ENCODE data around the gene KPNB1.
A peak's percentile ranks its signal among the peaks of the same experiment; 100 is the strongest.

Gene KPNB1

GRCh38 chr17:47638903-47639302 lies 10.8 kb upstream of the KPNB1 start:
- no peak for DNase-seq

DNA sequence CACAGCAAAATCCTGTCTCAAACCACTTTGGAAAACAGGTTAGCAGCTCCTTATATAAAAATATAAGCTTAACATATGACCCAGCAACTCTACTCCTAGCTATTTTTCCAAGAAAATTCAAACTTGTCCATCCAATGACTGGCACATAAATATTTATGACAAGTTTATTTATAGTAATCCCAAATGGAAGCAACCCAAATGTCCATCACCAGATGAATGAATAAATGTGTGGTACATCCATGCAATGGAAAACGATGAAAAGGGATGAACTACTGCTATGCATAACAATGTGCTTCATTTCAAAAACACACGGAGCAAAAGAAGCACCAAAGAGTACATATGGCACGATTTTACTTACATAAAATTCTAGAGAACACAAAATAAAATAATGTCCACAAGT lies 9.6 kb upstream of the KPNB1 start:
- DNase-seq = no peak

GRCh38 chr17:47641202-47641601 lies 8.5 kb upstream of the KPNB1 start:
- DNase-seq = no peak

DNA sequence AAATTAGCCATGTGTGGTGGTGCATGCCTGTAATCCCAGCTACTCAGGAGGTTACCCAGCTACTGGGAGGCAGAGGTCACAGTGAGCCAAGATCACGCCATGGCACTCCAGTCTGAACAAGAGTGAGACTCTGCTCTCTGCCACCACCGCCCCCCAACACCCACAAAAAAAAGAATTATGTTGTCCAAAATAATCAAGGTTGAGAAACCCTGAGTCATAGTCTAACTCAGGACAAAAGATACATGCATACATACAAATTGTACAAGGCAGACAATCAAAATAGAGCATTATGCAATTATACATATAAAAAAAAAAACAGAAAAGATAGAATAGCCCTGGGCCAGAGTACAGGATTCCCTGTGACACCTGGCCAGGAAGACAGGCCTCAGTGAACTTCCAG lies 6.6 kb upstream of the KPNB1 start:
- no peak for DNase-seq

DNA sequence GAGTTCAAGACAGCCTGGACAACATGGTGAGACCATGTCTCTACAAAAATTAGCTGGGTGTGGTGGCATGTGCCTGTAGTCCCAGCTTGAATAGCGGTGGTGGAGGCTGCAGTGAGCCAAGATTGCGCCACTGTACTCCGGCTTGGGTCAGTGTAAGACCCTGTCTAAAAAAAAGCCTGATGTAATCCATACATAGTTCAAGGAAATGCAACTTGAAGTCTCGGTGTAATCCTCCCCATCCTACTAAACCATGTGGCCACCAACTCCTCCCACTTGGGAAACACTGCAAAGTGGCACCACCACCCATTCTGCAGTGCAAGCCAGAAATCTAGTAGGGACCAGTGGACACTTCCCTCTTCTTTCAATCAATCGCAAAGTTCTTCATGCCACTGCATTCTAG lies 5.4 kb upstream of the KPNB1 start:
- no peak for DNase-seq

- no peak for DNase-seq
Measured at GRCh38 chr17:47649972-47650524, 329 bp downstream of the KPNB1 start.

DNA sequence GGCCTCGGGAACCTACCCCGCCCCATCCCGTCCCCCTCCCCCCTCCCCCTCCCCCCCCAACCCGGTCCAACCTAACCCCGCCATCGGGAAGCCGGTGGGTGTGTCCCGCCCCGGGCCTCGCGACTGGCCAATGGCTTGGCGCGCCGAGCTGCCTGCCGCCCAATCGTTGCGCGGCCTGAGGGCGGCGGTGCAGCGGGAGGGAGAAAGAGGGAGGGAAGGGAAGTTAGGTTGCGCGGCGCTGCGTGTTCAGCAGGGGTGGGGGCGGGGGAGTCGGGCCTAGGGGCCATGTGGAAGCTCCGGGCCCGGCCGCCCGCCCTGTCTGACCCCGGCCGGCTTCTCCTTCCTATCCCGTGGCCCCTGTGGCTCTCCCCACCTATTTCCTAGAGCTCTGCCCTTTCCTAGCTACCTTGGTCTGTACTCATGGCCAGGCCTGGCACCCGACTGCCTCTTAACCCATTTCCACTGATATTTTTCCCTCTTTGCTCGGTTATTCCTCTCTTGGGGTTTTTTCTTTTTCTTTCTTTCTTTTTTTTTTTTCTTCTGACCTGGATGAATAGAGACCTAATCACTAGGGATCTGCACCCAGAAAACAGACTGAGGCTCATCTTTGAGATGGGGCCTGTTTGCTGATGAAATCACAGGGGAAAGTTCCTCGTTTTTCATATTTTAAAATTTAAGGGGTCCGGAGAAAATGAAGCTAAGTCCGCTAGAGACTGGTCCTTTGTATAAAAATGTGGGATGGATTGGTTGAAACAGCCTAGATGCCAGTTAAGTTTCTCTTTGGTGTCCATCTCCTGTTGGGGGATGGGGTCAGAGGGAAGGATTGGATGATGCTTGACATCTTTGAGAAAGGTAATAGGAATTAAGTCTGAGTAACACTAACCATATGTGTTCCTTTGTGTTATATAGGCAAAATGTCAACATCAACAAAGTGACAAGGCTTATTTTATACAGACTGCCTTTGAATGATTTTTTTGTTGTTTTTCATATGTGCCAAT lies 1.1 kb downstream of the KPNB1 start:
- peak; percentile 92 for DNase-seq

- no peak for DNase-seq
Measured at GRCh38 chr17:47651704-47652103, 2.0 kb downstream of the KPNB1 start.

DNA sequence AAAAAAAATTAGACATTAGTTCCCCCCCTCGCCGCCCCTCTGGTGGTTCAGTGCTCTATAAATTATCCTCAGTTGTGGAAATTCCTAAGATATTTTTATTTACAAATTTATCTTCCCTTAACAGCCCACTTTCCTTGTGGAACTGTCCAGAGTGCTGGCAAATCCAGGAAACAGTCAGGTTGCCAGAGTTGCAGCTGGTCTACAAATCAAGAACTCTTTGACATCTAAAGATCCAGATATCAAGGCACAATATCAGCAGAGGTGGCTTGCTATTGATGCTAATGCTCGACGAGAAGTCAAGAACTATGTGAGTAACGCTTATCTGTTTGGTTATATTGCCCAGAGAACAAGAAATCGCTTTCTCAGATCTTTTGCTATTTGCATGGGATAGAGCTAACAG lies 2.9 kb downstream of the KPNB1 start:
- no peak for DNase-seq

GRCh38 chr17:47653442-47653841 lies 3.7 kb downstream of the KPNB1 start:
- DNase-seq = no peak

DNA sequence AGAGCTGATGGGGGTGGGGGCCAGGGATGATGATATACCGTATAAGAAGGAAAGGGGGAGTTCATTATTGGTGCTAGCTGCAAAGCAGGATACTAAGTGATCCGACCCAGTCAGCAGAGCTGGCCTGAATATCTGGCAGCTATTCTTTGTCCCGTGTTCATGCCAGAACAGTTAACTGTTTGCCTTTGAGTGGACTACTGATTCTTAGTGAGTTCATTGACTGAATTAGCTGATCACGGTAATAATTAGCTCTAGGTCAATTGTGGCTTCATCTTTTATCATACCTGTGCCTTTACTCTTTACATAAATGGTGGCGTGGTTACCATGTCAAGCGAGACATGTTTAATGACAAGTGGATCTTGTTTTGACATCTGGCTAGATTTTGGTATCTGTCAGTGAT lies 5.3 kb downstream of the KPNB1 start:
- no peak for DNase-seq

GRCh38 chr17:47660064-47660492 lies 10.4 kb downstream of the KPNB1 start:
- DNase-seq = no peak

DNA sequence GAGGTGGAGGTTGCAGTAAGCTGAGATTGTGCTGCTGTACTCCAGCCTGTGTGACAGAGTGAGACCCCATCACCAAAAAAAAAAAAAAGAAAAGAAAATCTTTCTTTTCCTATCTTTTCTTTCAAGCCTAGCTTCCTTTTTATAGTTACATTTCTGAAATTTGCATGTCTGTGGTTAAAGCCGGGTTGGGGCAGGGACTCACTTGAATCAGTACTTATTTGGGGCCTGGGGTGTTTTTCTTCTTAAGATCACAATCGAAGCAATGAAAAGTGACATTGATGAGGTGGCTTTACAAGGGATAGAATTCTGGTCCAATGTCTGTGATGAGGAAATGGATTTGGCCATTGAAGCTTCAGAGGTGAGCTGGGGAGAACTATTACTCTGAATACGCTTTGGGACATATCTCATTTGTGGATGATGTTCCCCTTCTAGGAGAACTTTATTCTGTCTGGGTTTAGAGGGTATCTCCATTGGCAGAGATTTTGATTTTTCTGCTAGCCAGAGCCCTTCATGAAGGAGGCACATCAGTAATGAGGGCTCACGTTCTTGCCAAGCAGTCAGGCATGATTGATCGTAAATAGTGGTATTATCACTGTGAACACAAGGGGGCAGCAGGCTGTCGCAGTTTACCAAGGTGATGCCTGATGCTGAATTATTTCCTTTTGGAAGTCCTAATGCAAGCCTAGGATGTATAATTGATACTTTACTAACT lies 14.3 kb downstream of the KPNB1 start:
- peak; percentile 43 for DNase-seq

DNA sequence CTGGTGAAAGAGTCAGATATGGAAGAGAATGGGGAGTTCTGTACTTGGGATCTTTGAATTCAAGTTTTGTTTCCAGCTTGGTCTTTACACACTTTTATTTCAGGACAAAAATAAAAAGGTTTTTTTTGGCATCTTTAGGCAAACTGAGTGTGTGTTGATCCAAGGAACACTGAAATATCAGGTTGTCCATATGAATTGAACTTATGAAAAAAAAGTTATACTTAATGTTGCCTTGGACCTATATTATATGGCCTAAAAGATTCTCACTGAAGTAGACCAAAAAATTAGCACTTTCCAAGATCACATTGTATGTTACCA lies 14.9 kb downstream of the KPNB1 start:
- no peak for DNase-seq

DNA sequence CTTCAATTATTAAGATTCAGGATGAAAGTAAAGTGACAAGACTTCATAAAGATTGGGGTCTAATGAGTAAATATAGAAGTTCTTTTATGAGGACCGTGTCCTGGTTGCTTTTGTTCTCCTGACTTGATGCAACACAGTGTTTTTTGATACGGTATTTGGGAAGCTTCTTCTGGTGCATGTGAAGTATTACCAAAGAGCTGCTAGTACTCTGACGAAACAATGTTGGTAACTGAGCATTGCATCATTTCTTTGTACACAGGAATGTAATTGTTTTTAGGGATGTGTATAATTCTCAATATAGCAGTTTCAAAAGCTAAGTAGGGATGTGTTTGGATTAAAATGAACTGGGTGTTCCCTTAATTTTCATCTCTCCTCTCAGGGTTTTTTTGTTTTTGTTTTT lies 15.9 kb downstream of the KPNB1 start:
- DNase-seq = no peak

GRCh38 chr17:47669081-47669480 lies 19.4 kb downstream of the KPNB1 start:
- DNase-seq = no peak

DNA sequence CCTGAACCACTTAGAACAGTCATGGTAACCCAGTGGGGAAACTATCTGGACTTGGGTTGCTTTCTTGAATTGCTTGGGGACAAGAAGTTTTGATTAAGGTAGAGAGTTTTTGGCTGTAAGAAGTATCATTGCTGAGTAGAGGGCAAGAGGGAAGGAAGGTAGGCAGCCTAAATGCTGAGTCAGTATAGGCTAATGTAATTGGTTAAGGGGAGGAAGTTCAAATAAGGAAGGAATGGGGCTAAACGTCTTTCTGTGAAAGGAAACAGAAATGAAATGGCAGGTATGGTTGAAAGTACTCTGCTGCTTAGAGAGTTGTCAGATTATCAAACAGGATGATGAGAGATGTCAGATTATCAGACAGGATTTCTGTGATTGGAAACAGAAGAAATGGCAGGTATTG lies 20.3 kb downstream of the KPNB1 start:
- DNase-seq = no peak

DNA sequence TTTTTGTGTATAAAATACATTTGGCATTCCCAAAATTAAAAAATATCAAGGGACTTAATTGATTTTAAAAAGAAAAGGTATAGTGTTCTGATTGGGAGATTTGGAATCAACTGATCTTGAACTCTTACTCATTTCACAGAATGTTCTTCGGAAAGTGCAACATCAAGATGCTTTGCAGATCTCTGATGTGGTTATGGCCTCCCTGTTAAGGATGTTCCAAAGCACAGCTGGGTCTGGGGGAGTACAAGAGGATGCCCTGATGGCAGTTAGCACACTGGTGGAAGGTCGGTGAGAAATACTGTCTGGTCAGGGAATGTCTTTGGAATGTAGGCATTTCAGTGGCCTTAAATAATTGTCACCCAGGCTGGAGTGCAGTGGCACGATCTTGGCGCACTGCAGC lies 24.8 kb downstream of the KPNB1 start:
- no peak for DNase-seq

- DNase-seq = no peak
Measured at GRCh38 chr17:47675380-47676198, 25.9 kb downstream of the KPNB1 start.

DNA sequence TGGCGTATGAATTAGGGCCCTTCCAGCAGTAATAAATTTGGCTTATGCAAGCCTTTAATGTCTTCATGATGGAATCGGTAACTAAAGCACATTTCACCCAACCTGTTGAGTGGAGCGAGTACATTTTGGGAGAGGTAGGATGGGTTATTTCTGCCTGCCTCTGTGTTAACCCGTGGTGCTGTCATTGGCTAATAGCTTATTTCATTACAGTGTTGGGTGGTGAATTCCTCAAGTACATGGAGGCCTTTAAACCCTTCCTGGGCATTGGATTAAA lies 26.4 kb downstream of the KPNB1 start:
- no peak for DNase-seq

GRCh38 chr17:47676510-47677165 lies 26.9 kb downstream of the KPNB1 start:
- DNase-seq = no peak

GRCh38 chr17:47678196-47678595 lies 28.5 kb downstream of the KPNB1 start:
- DNase-seq = no peak

- no peak for DNase-seq
Measured at GRCh38 chr17:47682138-47682537, 32.4 kb downstream of the KPNB1 start.
